Fibroblast of mammary gland (primary cell): ENCODE measurements around the gene PUDP.

Experiments
- DNase-seq: peaks from one replicate; pipeline ENCODE4 v3.0.0-alpha.2; 2010; ENCODE audit warnings: low read depth
- H3K4me3 ChIP-seq: 2 replicates; pipeline ENCODE4 v1.5.1; 2011; ENCODE audit warnings: low read depth, mild to moderate bottlenecking, low read length, moderate library complexity; ENCODE audit not compliant: control insufficient read depth
- CTCF ChIP-seq: conservative IDR thresholded peaks from 2 replicates; pipeline ENCODE4 v1.5.1; 2011; ENCODE audit warnings: low read depth, low read length, inconsistent platforms; ENCODE audit not compliant: control insufficient read depth, insufficient read depth

The PUDP gene

GRCh38 chrX:7067256-7067655, 80.7 kb downstream of the PUDP start:
- H3K4me3 ChIP-seq: no peak overlapping the region
- no peak for TF ChIP-seq CTCF
- DNase-seq: no peak

GRCh38 chrX:7065473-7065872, 82.5 kb downstream of the PUDP start:
- H3K4me3 ChIP-seq: no peak overlapping the region
- no peak for TF ChIP-seq CTCF
- DNase-seq: no peak

GRCh38 chrX:7062903-7063302, 85.0 kb downstream of the PUDP start:
- H3K4me3 ChIP-seq: no peak overlapping the region
- no peak for TF ChIP-seq CTCF
- no peak for DNase-seq

GRCh38 chrX:7062276-7062675, 85.7 kb downstream of the PUDP start:
- no peak overlapping the region for H3K4me3 ChIP-seq
- TF ChIP-seq CTCF: no peak
- peak; percentile 35 for DNase-seq

GRCh38 chrX:7061429-7061828, 86.5 kb downstream of the PUDP start:
- no peak for TF ChIP-seq CTCF
- DNase-seq: no peak
- no peak overlapping the region for H3K4me3 ChIP-seq

GRCh38 chrX:7060444-7060843, 87.5 kb downstream of the PUDP start:
- TF ChIP-seq CTCF: no peak
- no peak for DNase-seq
- H3K4me3 ChIP-seq: no peak overlapping the region

- no peak for TF ChIP-seq CTCF
- H3K4me3 ChIP-seq: no peak overlapping the region
- no peak for DNase-seq
Measured at GRCh38 chrX:7059859-7060258, 88.1 kb downstream of the PUDP start.
